GM21423 (cell line): ENCODE data around the gene PDZD8.
"Not testable (repeated sequence)": the region's sequence is repeated elsewhere in the genome, so short reads cannot be mapped to it uniquely, and the experiment has no call there.

Experiments used
- ATAC-seq: cut with Tn5 transposase; IDR thresholded peaks from one replicate; pipeline ENCODE4 v1.9.1; 2021; ENCODE audit warnings: mild to moderate bottlenecking, moderate library complexity; ENCODE audit not compliant: unreplicated experiment

The PDZD8 gene

GRCh38 chr10:117298219-117298618 is 77.0 kb downstream of the PDZD8 start:
- no peak for ATAC-seq

GRCh38 chr10:117294735-117295134 is 80.5 kb downstream of the PDZD8 start:
- ATAC-seq, result no peak

GRCh38 chr10:117294039-117294645 is 81.1 kb downstream of the PDZD8 start:
- no peak for ATAC-seq

- ATAC-seq, result not testable (repeated sequence)
These were observed 84.4 kb downstream of the PDZD8 start for GRCh38 chr10:117290872-117291271.

GRCh38 chr10:117284716-117285494 is 90.3 kb downstream of the PDZD8 start:
- ATAC-seq, result no peak

GRCh38 chr10:117277675-117278074 is 97.6 kb downstream of the PDZD8 start:
- ATAC-seq, result no peak

GRCh38 chr10:117275121-117275520 is 100.1 kb downstream of the PDZD8 start:
- ATAC-seq, result no peak

GRCh38 chr10:117274509-117274908 is 100.7 kb downstream of the PDZD8 start:
- no peak for ATAC-seq

- no peak for ATAC-seq
These were observed 101.3 kb downstream of the PDZD8 start for GRCh38 chr10:117273980-117274379.

GRCh38 chr10:117272195-117273076 is 102.8 kb downstream of the PDZD8 start:
- no peak for ATAC-seq

GRCh38 chr10:117271427-117271826 is 103.8 kb downstream of the PDZD8 start:
- ATAC-seq, result no peak

- ATAC-seq, result no peak
These were observed 106.3 kb downstream of the PDZD8 start for GRCh38 chr10:117268907-117269306.

GRCh38 chr10:117268258-117268657 is 107.0 kb downstream of the PDZD8 start:
- ATAC-seq, result no peak

- ATAC-seq, result no peak
These were observed 108.4 kb downstream of the PDZD8 start for GRCh38 chr10:117266812-117267211.

- ATAC-seq, result no peak
These were observed 108.8 kb downstream of the PDZD8 start for GRCh38 chr10:117266400-117266799.

GRCh38 chr10:117264782-117265181 is 110.5 kb downstream of the PDZD8 start:
- ATAC-seq, result no peak

- no peak for ATAC-seq
These were observed 112.3 kb downstream of the PDZD8 start for GRCh38 chr10:117262903-117263293.

GRCh38 chr10:117262291-117262902 is 112.8 kb downstream of the PDZD8 start:
- ATAC-seq, result no peak

GRCh38 chr10:117261501-117261900 is 113.7 kb downstream of the PDZD8 start:
- no peak for ATAC-seq

- ATAC-seq, result no peak
These were observed 115.2 kb downstream of the PDZD8 start for GRCh38 chr10:117260084-117260483.

GRCh38 chr10:117259279-117259678 is 116.0 kb downstream of the PDZD8 start:
- ATAC-seq, result no peak
